Stimulated activated CD4-positive, alpha-beta T cell treated with anti-CD3 and anti-CD28 coated beads, Interleukin-1b, Interleukin-23, amount 100 ng/mL, for 48 hours (primary cell): ENCODE measurements around the gene ALDH1A2.
"Not testable (repeated sequence)": the region's sequence is repeated elsewhere in the genome, so short reads cannot be mapped to it uniquely, and the experiment has no call there.

Experiments used
- DNase-seq: peaks from one replicate; pipeline ENCODE4 v3.0.0-alpha.2; 2020

Gene ALDH1A2

GRCh38 chr15:58065445-58066041, at the start of gene ALDH1A2:
TSS of gene ALDH1A2 (minus strand) at chr15:58065711. CDS start at chr15:58065650, 61 bp downstream.
- DNase-seq: peak; percentile 3

- DNase-seq: no peak
Measured at GRCh38 chr15:58114812-58115211, 49.3 kb upstream of the ALDH1A2 start.

- no peak for DNase-seq
Measured at GRCh38 chr15:58114388-58114787, 48.9 kb upstream of the ALDH1A2 start.

GRCh38 chr15:58113358-58113757, 47.8 kb upstream of the ALDH1A2 start:
- DNase-seq: not testable (repeated sequence)

- no peak for DNase-seq
Measured at GRCh38 chr15:58111718-58112104, 46.2 kb upstream of the ALDH1A2 start.

- no peak for DNase-seq
Measured at GRCh38 chr15:58110999-58111717, 45.6 kb upstream of the ALDH1A2 start.

GRCh38 chr15:58109419-58109818, 43.9 kb upstream of the ALDH1A2 start:
- no peak for DNase-seq

GRCh38 chr15:58108117-58108516, 42.6 kb upstream of the ALDH1A2 start:
- DNase-seq: no peak

- DNase-seq: no peak
Measured at GRCh38 chr15:58103482-58103881, 38.0 kb upstream of the ALDH1A2 start.

- DNase-seq: no peak
Measured at GRCh38 chr15:58096529-58097084, 31.1 kb upstream of the ALDH1A2 start.

GRCh38 chr15:58095415-58095814, 29.9 kb upstream of the ALDH1A2 start:
- no peak for DNase-seq

GRCh38 chr15:58087871-58088270, 22.4 kb upstream of the ALDH1A2 start:
- DNase-seq: no peak

- no peak for DNase-seq
Measured at GRCh38 chr15:58086491-58086890, 21.0 kb upstream of the ALDH1A2 start.

- DNase-seq: no peak
Measured at GRCh38 chr15:58083526-58083925, 18.0 kb upstream of the ALDH1A2 start.

- no peak for DNase-seq
Measured at GRCh38 chr15:58081891-58082290, 16.4 kb upstream of the ALDH1A2 start.

- DNase-seq: no peak
Measured at GRCh38 chr15:58081456-58081855, 15.9 kb upstream of the ALDH1A2 start.

- DNase-seq: not testable (repeated sequence)
Measured at GRCh38 chr15:58080959-58081358, 15.4 kb upstream of the ALDH1A2 start.

- no peak for DNase-seq
Measured at GRCh38 chr15:58080398-58080797, 14.9 kb upstream of the ALDH1A2 start.

GRCh38 chr15:58078591-58078990, 13.1 kb upstream of the ALDH1A2 start:
- no peak for DNase-seq

- DNase-seq: no peak
Measured at GRCh38 chr15:58077427-58077826, 11.9 kb upstream of the ALDH1A2 start.

- no peak for DNase-seq
Measured at GRCh38 chr15:58074452-58074851, 8.9 kb upstream of the ALDH1A2 start.

- peak; percentile 46 for DNase-seq
Measured at GRCh38 chr15:58070801-58071418, 5.4 kb upstream of the ALDH1A2 start.

- DNase-seq: no peak
Measured at GRCh38 chr15:58069008-58069407, 3.5 kb upstream of the ALDH1A2 start.
